OCI-LY3 (cell line): Measurements from ENCODE around the gene LRRFIP2.

Experiments used
- CTCF ChIP-seq: fragments of 200-600, 300-600 bp; sonication (generic); IDR thresholded peaks from 2 replicates; pipeline ENCODE4 v1.5.1; 2014; ENCODE audit warnings: antibody characterized with exemption, low read length, low read depth
- EZH2phosphoT487 ChIP-seq: fragments of 200-600 bp; shearing (Covaris generic); IDR thresholded peaks from 2 replicates; pipeline ENCODE4 v1.6.1; 2018; ENCODE audit warnings: antibody characterized with exemption, mixed run types, low read depth

GRCh38 chr3:37100411-37100810 lies 74.0 kb downstream of the LRRFIP2 start:
- TF ChIP-seq CTCF (no peak), EZH2phosphoT487 (no peak)
